B cell (primary cell): Measurements from ENCODE around the gene CD96. TPM values are rescaled to one million over a fixed set of nuclear protein-coding genes. Genes with fewer than 3 reads are reported as not detected.

Source experiments
- ATAC-seq: fragments of 200-7000 bp; cut with Tn5 transposase; one replicate; pipeline ENCODE4 v1.10.0; 2021; ENCODE audit warnings: low read depth, mild to moderate bottlenecking, moderate number of reproducible peaks, moderate library complexity
- CTCF ChIA-PET: fragments of 350-600 bp; sonication (Branson Sonifier 250); formaldehyde crosslinking; loops from one replicate; lab custom pipeline; 2021; ENCODE audit warnings: antibody characterized with exemption, inconsistent platforms; lab: Charles Lee
- POLR2A ChIA-PET: fragments of 350-600 bp; sonication (Branson Sonifier 250); formaldehyde crosslinking; loops from one replicate; lab custom pipeline; 2021; ENCODE audit warnings: antibody characterized with exemption; lab: Charles Lee
- DNase-seq: peaks from one replicate; pipeline ENCODE4 v3.0.0; 2013
- H2AFZ ChIP-seq: 2 replicates; pipeline ENCODE4 v1.6.1; 2012; ENCODE audit warnings: mild to moderate bottlenecking, low read depth, low read length; ENCODE audit not compliant: insufficient read depth, poor library complexity, severe bottlenecking
- H3K27ac ChIP-seq, 2 donors: 1 replicate in 1 of 2; 2 replicates in 1 of 2; pipeline ENCODE4 v1.5.1; 2012 to 2013; ENCODE audit warnings: low read length in 2 of 2, mild to moderate bottlenecking in 2 of 2, moderate library complexity in 1 of 2
- H3K27me3 ChIP-seq, 4 experiments: fragments of 200-600 bp in 1 of 4; sonication (generic) in 1 of 4; replicated peaks in 1 of 4; 1 replicate in 2 of 4; 2 replicates in 2 of 4; pipeline versions ENCODE4 v1.6.1 to v1.7.0; 2013 to 2016; ENCODE audit warnings: low read length in 3 of 4, mild to moderate bottlenecking in 2 of 4, mixed read lengths in 1 of 4, moderate library complexity in 1 of 4; ENCODE audit not compliant: insufficient read depth in 4 of 4, control insufficient read depth in 3 of 4; ENCODE audit errors: control extremely low read depth in 1 of 4
- H3K36me3 ChIP-seq, 2 experiments: replicated peaks in 1 of 2; 1 replicate in 1 of 2; 2 replicates in 1 of 2; pipeline versions ENCODE4 v1.6.1 to v1.7.1; 2013; ENCODE audit warnings: low read length in 1 of 2; ENCODE audit not compliant: insufficient read depth in 2 of 2, control insufficient read depth in 1 of 2; ENCODE audit errors: control extremely low read depth in 1 of 2, extremely low read depth in 1 of 2
- H3K4me1 ChIP-seq, 2 donors: fragments of 200-600 bp in 1 of 2; sonication (generic) in 1 of 2; 1 replicate in 1 of 2; 2 replicates in 1 of 2; pipeline versions ENCODE4 v1.5.1 to v1.6.1; 2013 to 2017; ENCODE audit warnings: low read length in 2 of 2; ENCODE audit not compliant: control insufficient read depth in 2 of 2, insufficient read depth in 2 of 2
- H3K4me2 ChIP-seq: replicated peaks from 2 replicates; pipeline ENCODE3; 2012; ENCODE audit warnings: mild to moderate bottlenecking, low read depth, low read length; ENCODE audit not compliant: poor library complexity, severe bottlenecking
- H3K4me3 ChIP-seq, 5 experiments: fragments of 200-600 bp in 1 of 5; sonication (generic) in 1 of 5; 1 replicate in 3 of 5; 2 replicates in 2 of 5; pipeline versions ENCODE4 v1.5.1 to v1.7.0; 2011 to 2016; ENCODE audit warnings: low read length in 4 of 5, mild to moderate bottlenecking in 4 of 5, low read depth in 2 of 5, control low read depth in 1 of 5, moderate library complexity in 1 of 5; ENCODE audit not compliant: insufficient read depth in 1 of 5; ENCODE audit errors: control extremely low read depth in 1 of 5, extremely low read depth in 1 of 5
- H3K79me2 ChIP-seq: fragments of 200-600 bp; sonication (generic); one replicate; pipeline ENCODE4 v1.6.0; 2016; ENCODE audit warnings: low read length; ENCODE audit not compliant: control insufficient read depth, insufficient read depth
- H3K9ac ChIP-seq: fragments of 200-600 bp; sonication (generic); 2 replicates; pipeline ENCODE4 v1.6.1; 2017; ENCODE audit warnings: mild to moderate bottlenecking, low read length, moderate library complexity
- H3K9me3 ChIP-seq, 3 donors: one replicate each; pipeline versions ENCODE4 v1.6.1 to v1.7.1; 2013; ENCODE audit warnings: low read length in 2 of 3; ENCODE audit not compliant: control insufficient read depth in 2 of 3, insufficient read depth in 1 of 3; ENCODE audit errors: control extremely low read depth in 1 of 3
- H4K20me1 ChIP-seq: 2 replicates; pipeline ENCODE4 v1.6.0; 2012; ENCODE audit warnings: mild to moderate bottlenecking, low read length; ENCODE audit not compliant: insufficient read depth, control insufficient read depth, poor library complexity, severe bottlenecking
- H3K27ac Mint-ChIP-seq: one replicate; pipeline ENCODE4 v1.8.0; 2021; ENCODE audit warnings: mixed read lengths
- H3K27me3 Mint-ChIP-seq: one replicate; pipeline ENCODE4 v1.8.0; 2021; ENCODE audit warnings: mixed read lengths
- H3K4me1 Mint-ChIP-seq: one replicate; pipeline ENCODE4 v1.8.0; 2021; ENCODE audit warnings: mixed read lengths
- H3K4me3 Mint-ChIP-seq: one replicate; pipeline ENCODE4 v1.8.0; 2021; ENCODE audit warnings: mixed read lengths
- H3K9me3 Mint-ChIP-seq: one replicate; pipeline ENCODE4 v1.8.0; 2022; ENCODE audit warnings: mixed read lengths; ENCODE audit not compliant: insufficient read depth
- CTCF ChIP-seq: fragments of 200-600 bp; IDR thresholded peaks from one replicate; pipeline ENCODE4 v1.8.0; 2022; ENCODE audit warnings: antibody characterized with exemption, mild to moderate bottlenecking
- EZH2 ChIP-seq: IDR thresholded peaks from 2 replicates; pipeline ENCODE4 v1.6.1; 2012; ENCODE audit warnings: borderline replicate concordance, low read depth, mild to moderate bottlenecking, moderate library complexity, low read length; ENCODE audit not compliant: insufficient read depth, poor library complexity, severe bottlenecking
- WGBS: methylation state at CpG from one replicate; pipeline ENCODE4 v1.1.5; 2013; ENCODE audit warnings: missing lambda C conversion rate; ENCODE audit not compliant: insufficient coverage; 5-methylcytosine and 5-hydroxymethylcytosine counted together
- intact Hi-C: fragments of 100-400 bp; cut with micrococcal nuclease; formaldehyde crosslinking; loops from one replicate; pipeline ENCODE4 v1.10.0; 2022
- polyA plus RNA-seq: library from polyadenylated mRNA; depleted of rRNA; stranded (reverse); fragments of >200 nt; gene quantifications from 2 replicates; pipeline ENCODE4 v1.2.3, GENCODE V29; 2012
- total RNA-seq, 2 donors: library from RNA; stranded (reverse); fragments of 120-200 nt in 1 of 2; gene quantifications; 1 replicate in 1 of 2; 2 replicates in 1 of 2; pipeline versions ENCODE4 v1.2.3 to v1.2.4, GENCODE V29; 2013 to 2022

Gene CD96
- total and polyA plus RNA-seq, 2 donors (not counting 1 experiment from before 2014, with no cell fraction given) = 21.4 to 56.2 TPM

- no peak overlapping the region for H3K4me3 Mint-ChIP-seq
- Histone ChIP-seq H3K36me3 (peaks cover 0 to 9% of the 10 kb centered on the region in 2 experiments), H3K4me3 (no peak overlapping the region), H3K4me1 (peaks cover 30 to 33% of the 10 kb centered on the region in 2 donors), H3K27me3 (no peaks in the 10 kb centered on the region), H3K79me2 (no peaks in the 10 kb centered on the region), H3K27ac (no peak overlapping the region), H3K9me3 (no peaks in the 10 kb centered on the region), H3K4me2 (no peak overlapping the region), H2AFZ (no peak overlapping the region), H4K20me1 (no peaks in the 10 kb centered on the region), H3K9ac (no peak overlapping the region)
- ChIA-PET CTCF (interaction anchor here (1.3 kb wide), 2 partner anchors 9 to 29 kb away, joined by 3 to 7 read pairs; no protein-coding TSS in a partner anchor), POLR2A (no interaction called here)
- H3K4me1 Mint-ChIP-seq = peaks cover 63% of the 10 kb centered on the region
- WGBS = no CpG with 5 or more reads among the region's 3 CpGs
- DNase-seq (no peak), ATAC-seq (no peak)
- no peaks in the 10 kb centered on the region for H3K27me3 Mint-ChIP-seq
- no peak overlapping the region for H3K27ac Mint-ChIP-seq
- no peaks in the 10 kb centered on the region for H3K9me3 Mint-ChIP-seq
- no peak for TF ChIP-seq CTCF
- no peak for TF ChIP-seq EZH2
- intact Hi-C loops = no loop called here
Observed at GRCh38 chr3:111607240-111607920, 65.4 kb downstream of the CD96 start.

GRCh38 chr3:111608383-111608782 is 66.4 kb downstream of the CD96 start:
- no peak overlapping the region for H3K4me3 ChIP-seq
- no peak overlapping the region for H3K9ac ChIP-seq
- H3K4me2 ChIP-seq = no peak overlapping the region
- Mint-ChIP-seq H3K9me3 (no peaks in the 10 kb centered on the region), H3K27me3 (no peaks in the 10 kb centered on the region), H3K4me3 (no peak overlapping the region), H3K27ac (peak overlapping the region; percentile 27), H3K4me1 (peaks cover 56% of the 10 kb centered on the region)
- ChIA-PET CTCF (interaction anchor here (1.4 kb wide), 1 partner anchor 31 kb away, joined by 5 read pairs; no protein-coding TSS in a partner anchor), POLR2A (no interaction called here)
- no peak overlapping the region for H2AFZ ChIP-seq
- no peak overlapping the region for H3K27ac ChIP-seq
- intact Hi-C loops = no loop called here
- no peaks in the 10 kb centered on the region for H3K79me2 ChIP-seq
- ATAC-seq (no peak), DNase-seq (no peak)
- peaks cover 0 to 12% of the 10 kb centered on the region in 2 experiments for H3K36me3 ChIP-seq
- no peaks in the 10 kb centered on the region for H3K27me3 ChIP-seq
- H3K9me3 ChIP-seq = no peaks in the 10 kb centered on the region
- H3K4me1 ChIP-seq = peaks cover 29 to 30% of the 10 kb centered on the region in 2 donors
- TF ChIP-seq EZH2 = no peak
- TF ChIP-seq CTCF = no peak
- H4K20me1 ChIP-seq = no peaks in the 10 kb centered on the region
- no CpG with 5 or more reads among the region's 2 CpGs for WGBS
